SU-DHL-6 (cell line): ENCODE data around the gene NCKAP5.

Source experiments
- EZH2phosphoT487 ChIP-seq: fragments of 200-600 bp; sonication (generic), shearing (Covaris generic); conservative IDR thresholded peaks from 2 replicates; pipeline ENCODE4 v1.6.1; 2018; ENCODE audit warnings: mild to moderate bottlenecking, antibody characterized with exemption, low read length, moderate library complexity, mixed read lengths
- TF ChIP-seq, protein P1 (sequence below): fragments of 200-600 bp; sonication (generic); IDR thresholded peaks from one replicate; pipeline ENCODE4 v1.5.1; 2017; ENCODE audit warnings: antibody characterized with exemption, mild to moderate bottlenecking, low read length, moderate library complexity; ENCODE audit not compliant: insufficient read depth, poor library complexity, severe bottlenecking

- TF ChIP-seq EZH2phosphoT487: no peak
- TF ChIP-seq, protein P1, sequence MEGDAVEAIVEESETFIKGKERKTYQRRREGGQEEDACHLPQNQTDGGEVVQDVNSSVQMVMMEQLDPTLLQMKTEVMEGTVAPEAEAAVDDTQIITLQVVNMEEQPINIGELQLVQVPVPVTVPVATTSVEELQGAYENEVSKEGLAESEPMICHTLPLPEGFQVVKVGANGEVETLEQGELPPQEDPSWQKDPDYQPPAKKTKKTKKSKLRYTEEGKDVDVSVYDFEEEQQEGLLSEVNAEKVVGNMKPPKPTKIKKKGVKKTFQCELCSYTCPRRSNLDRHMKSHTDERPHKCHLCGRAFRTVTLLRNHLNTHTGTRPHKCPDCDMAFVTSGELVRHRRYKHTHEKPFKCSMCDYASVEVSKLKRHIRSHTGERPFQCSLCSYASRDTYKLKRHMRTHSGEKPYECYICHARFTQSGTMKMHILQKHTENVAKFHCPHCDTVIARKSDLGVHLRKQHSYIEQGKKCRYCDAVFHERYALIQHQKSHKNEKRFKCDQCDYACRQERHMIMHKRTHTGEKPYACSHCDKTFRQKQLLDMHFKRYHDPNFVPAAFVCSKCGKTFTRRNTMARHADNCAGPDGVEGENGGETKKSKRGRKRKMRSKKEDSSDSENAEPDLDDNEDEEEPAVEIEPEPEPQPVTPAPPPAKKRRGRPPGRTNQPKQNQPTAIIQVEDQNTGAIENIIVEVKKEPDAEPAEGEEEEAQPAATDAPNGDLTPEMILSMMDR: no peak
These were observed 926.4 kb downstream of the NCKAP5 start for GRCh38 chr2:132641819-132642218.
